ENCODE results near the gene TCN2. TPM values are rescaled to one million over a fixed set of nuclear protein-coding genes. Genes with fewer than 3 reads are reported as not detected.

Gene TCN2
- total and polyA plus RNA-seq, 2 of the 4 experiments (the other 2 are of a cell fraction), result 1.3 to 3.6 TPM

- Histone ChIP-seq H2BK15ac (ENCODE audit: low read depth, low read length) (no peak overlapping the region), H3K27ac (ENCODE audit: insufficient read depth, low read length) (no peak overlapping the region), H4K20me1 (ENCODE audit: insufficient read depth, low read length) (no peaks in the 10 kb centered on the region), H3K9ac (ENCODE audit: low read depth, low read length) (no peak overlapping the region), H2BK20ac (ENCODE audit: low read depth, low read length) (no peak overlapping the region), H3K27me3 (ENCODE audit: control insufficient read depth, insufficient read depth, low read length) (no peaks in the 10 kb centered on the region), H3K23ac (ENCODE audit: low read depth, low read length) (no peak overlapping the region), H3K9me3 (ENCODE audit: control insufficient read depth, insufficient read depth, low read length) (no peaks in the 10 kb centered on the region), H4K5ac (ENCODE audit: low read depth, low read length) (no peak overlapping the region), H3K18ac (ENCODE audit: low read depth, low read length) (no peak overlapping the region), H3K4me3 (ENCODE audit: insufficient read depth, low read depth, low read length) (no peak overlapping the region), H3K4me2 (ENCODE audit: low read depth, low read length) (no peak overlapping the region), H3K4ac (ENCODE audit: low read depth, low read length) (no peak overlapping the region), H2AFZ (replicated peaks; ENCODE audit: low read length, poor library complexity) (no peak overlapping the region), H4K91ac (ENCODE audit: insufficient read depth, low read depth, low read length) (no peak overlapping the region), H4K8ac (ENCODE audit: low read depth in 2 of 2, low read length in 2 of 2) (no peak overlapping the region), H3K79me1 (ENCODE audit: low read depth in 1 of 2, low read length in 2 of 2) (no peaks in the 10 kb centered on the region), H2BK5ac (ENCODE audit: low read depth, low read length, poor library complexity, severe bottlenecking) (no peak overlapping the region), H3K4me1 (ENCODE audit: control insufficient read depth, insufficient read depth, low read length) (peaks cover 6% of the 10 kb centered on the region; the same call in 1 of the 2 replicates), H3K56ac (ENCODE audit: extremely low read depth, insufficient read depth, low read length) (no peak overlapping the region), H3K14ac (replicated peaks; ENCODE audit: low read depth, low read length) (no peak overlapping the region), H2AK5ac (ENCODE audit: low read depth, low read length) (no peak overlapping the region), H2AK9ac (replicated peaks; ENCODE audit: low read depth, low read length, poor library complexity) (no peak overlapping the region), H3K36me3 (ENCODE audit: control insufficient read depth, insufficient read depth, low read length) (no peaks in the 10 kb centered on the region), H2BK120ac (ENCODE audit: low read depth, low read length) (no peak overlapping the region), H3K9me1 (ENCODE audit: insufficient read depth, low read length) (peaks cover 8% of the 10 kb centered on the region)
- no TSS peak for BruUV-seq (replicated peaks)
- intact Hi-C loops (cut with micrococcal nuclease), result no loop called here
- DNase-seq (no peak), ATAC-seq (ENCODE audit: low read depth) (no peak)
- TF ChIP-seq POLR2A (IDR thresholded peaks at IDR 0.05; ENCODE audit: low read depth, low read length) (no peak), BHLHE40 (IDR thresholded peaks at IDR 0.05; ENCODE audit: low read depth, low read length) (no peak), NFE2L2 (IDR thresholded peaks at IDR 0.05; ENCODE audit: low read depth, low read length) (no peak), RCOR1 (IDR thresholded peaks at IDR 0.05; ENCODE audit: insufficient replicate concordance, low read length) (no peak), RFX5 (IDR thresholded peaks at IDR 0.05; ENCODE audit: low read depth, low read length) (no peak), SMC3 (IDR thresholded peaks at IDR 0.05; ENCODE audit: low read depth, low read length) (no peak), MAFK (IDR thresholded peaks at IDR 0.05; ENCODE audit: low read depth, low read length) (no peak), USF2 (IDR thresholded peaks at IDR 0.05; ENCODE audit: low read depth, low read length) (no peak), MXI1 (IDR thresholded peaks at IDR 0.05; ENCODE audit: borderline replicate concordance, low read depth, low read length) (no peak), RAD21 (IDR thresholded peaks at IDR 0.05; ENCODE audit: low read length) (no peak), CTCF (conservative IDR thresholded peaks at IDR 0.05; ENCODE audit: low read depth, low read length) (no peak), MAZ (IDR thresholded peaks at IDR 0.05; ENCODE audit: borderline replicate concordance, low read depth, low read length) (no peak), CHD1 (IDR thresholded peaks at IDR 0.05; ENCODE audit: low read depth, low read length) (no peak), ELK1 (IDR thresholded peaks at IDR 0.05; ENCODE audit: borderline replicate concordance, low read depth, low read length) (no peak), FOS (IDR thresholded peaks at IDR 0.05; ENCODE audit: low read depth, low read length) (no peak), CEBPB (IDR thresholded peaks at IDR 0.05; ENCODE audit: low read depth, low read length) (no peak)
- in situ Hi-C loops (cut with MboI; ENCODE audit: low sequenced_read_pairs), result loop anchor here (10.0 kb wide), 1 partner anchor 292 kb away; no protein-coding TSS in a partner anchor
- ChIA-PET POLR2A (ENCODE audit: unreplicated experiment) (no interaction called here), CTCF (interaction anchor here (0.5 to 0.7 kb wide), 2 partner anchors 7 to 16 kb away, joined by 4 to 5 read pairs; no protein-coding TSS in a partner anchor)
- dilution Hi-C loops (cut with HindIII; ENCODE audit: low sequenced_read_pairs, unreplicated experiment), result no loop called here
- WGBS, 2 experiments (ENCODE audit: extremely low coverage in 2 of 2, insufficient read length in 1 of 2), result 50% methylated on average over 2 of the region's 8 CpGs; no CpG with 5 or more reads in 1 of the 2 experiments
Observed at GRCh38 chr22:30612789-30613188, 5.8 kb downstream of the TCN2 start.
